Adrenal gland (tissue), 12 donors: Measurements from ENCODE around the gene SHANK2. TPM values are rescaled to one million over a fixed set of nuclear protein-coding genes. Genes with fewer than 3 reads are reported as not detected.

Source experiments
- DNase-seq, 7 donors: peaks; one replicate each; pipeline ENCODE4 v3.0.0-alpha.2; 2019 to 2020
- H3K27ac ChIP-seq, 5 donors: fragments of 200-600 bp; sonication (generic) in 4 of 5; 1 replicate in 3 of 5; 2 replicates in 2 of 5; pipeline versions ENCODE4 v1.5.1 to v1.8.0; 2016 to 2020; ENCODE audit warnings: mild to moderate bottlenecking in 1 of 5
- H3K27me3 ChIP-seq: fragments of 200-600 bp; 2 replicates; pipeline ENCODE4 v1.8.0; 2021
- H3K36me3 ChIP-seq, 2 donors: fragments of 200-600 bp; replicated peaks in 1 of 2; 1 replicate in 1 of 2; 2 replicates in 1 of 2; pipeline versions ENCODE4 v1.5.1 to v1.8.0; 2018 to 2022
- H3K4me1 ChIP-seq, 2 donors: fragments of 200-600 bp; replicated peaks in 1 of 2; 1 replicate in 1 of 2; 2 replicates in 1 of 2; pipeline versions ENCODE4 v1.5.1 to v1.8.0; 2018 to 2021
- H3K4me3 ChIP-seq, 4 donors: fragments of 200-600 bp; sonication (generic) in 3 of 4; one replicate each; pipeline ENCODE4 v1.5.1; 2016 to 2018
- H3K9me3 ChIP-seq, 3 donors: fragments of 200-600 bp; sonication (generic) in 1 of 3; replicated peaks in 1 of 3; 1 replicate in 2 of 3; 2 replicates in 1 of 3; pipeline versions ENCODE4 v1.5.1 to v1.8.0; 2016 to 2021
- POLR2A ChIP-seq, 2 donors: fragments of 450-650 bp; IDR thresholded peaks; one replicate each; pipeline ENCODE4 v1.6.1; 2017; ENCODE audit warnings: antibody characterized with exemption in 2 of 2, mild to moderate bottlenecking in 2 of 2, moderate library complexity in 1 of 2
- WGBS, 4 donors: extraction: QIAGEN DNeasy Blood & Tissue Kit in 2 of 4; methylation state at CpG; one replicate each; pipeline versions ENCODE4 v1.1.5 to v1.1.7; 2013 to 2017; 5-methylcytosine and 5-hydroxymethylcytosine counted together
- intact Hi-C, 2 donors: fragments of 100-400 bp; cut with DNase I; formaldehyde crosslinking; loops; one replicate each; pipeline versions ENCODE4 v1.14.1 to v1.15.0; 2022 to 2023
- polyA plus RNA-seq, 3 donors: library from polyadenylated mRNA; stranded (reverse); fragments of 200-250 nt in 2 of 3; fragments of 350-450 nt in 1 of 3; fragmentation: Illumina TruSeq in 1 of 3; extraction: RNeasy Lipid Tissue Mini Kit (QIAGEN cat#74804) in 1 of 3; gene quantifications; one replicate each; pipeline ENCODE4 v1.2.3, GENCODE V29; 2013 to 2014
- total RNA-seq, 9 donors: library from RNA; depleted of rRNA in 4 of 9; stranded (reverse); fragments of >200 nt in 4 of 9; fragments of 120-200 nt in 1 of 9; fragmentation: NEBNext Ultra II Directional in 1 of 9; extraction: Animal tissue kit (Norgen Biotek cat#: 25700) in 1 of 9; gene quantifications; one replicate each; pipeline versions ENCODE4 v1.1.0 to v1.2.4, GENCODE V29; 2013 to 2023
- TF ChIP-seq, protein P1 (sequence below), 6 experiments: fragments of 450-650 bp in 4 of 6; fragments of 200-600 bp in 2 of 6; sonication (generic) in 1 of 6; IDR thresholded peaks; 1 replicate in 5 of 6; 2 replicates in 1 of 6; pipeline versions ENCODE4 v1.5.1 to v1.8.0; 2016 to 2021; ENCODE audit warnings: antibody characterized with exemption in 6 of 6, mild to moderate bottlenecking in 2 of 6, moderate library complexity in 1 of 6
- donor health status: healthy with polysubstance abuse.
- donor health status: Bipolar disorder and iron deficiency.
- donor health status: DM: yes; HTN: yes; CAD: no.
- donor health status: DM: no; HTN: no; CAD: no.
- donor health status: DM: no; HTN: no; CAD: no.
- donor health status: DM: yes; HTN: yes; CAD: no.

SHANK2 gene
- total and polyA plus RNA-seq, 12 donors, result 0.77 to 6.4 (median 2.3) TPM

DNA sequence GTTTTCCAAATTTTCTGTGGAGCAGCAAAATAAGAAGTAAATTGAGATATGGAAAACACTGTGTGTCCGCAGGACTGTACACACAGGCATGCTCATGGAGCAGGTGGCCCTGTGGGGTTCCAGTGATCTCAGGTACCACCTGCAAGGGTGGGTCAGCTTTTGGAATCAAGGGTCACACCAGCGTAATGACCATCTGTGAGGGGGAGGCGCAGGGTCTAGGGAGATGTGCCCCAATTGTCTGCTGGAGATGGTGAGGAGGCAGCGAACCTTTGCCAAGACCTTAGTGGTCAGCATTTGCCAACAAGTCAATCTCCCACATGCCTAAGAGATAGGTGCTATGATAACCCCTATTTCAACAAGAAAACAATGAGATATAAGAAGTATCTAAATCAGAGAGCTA lies 49.4 kb downstream of the SHANK2 start:
- Histone ChIP-seq H3K4me3 (no peak overlapping the region), H3K27ac (no peak overlapping the region), H3K27me3 (peaks cover 2% of the 10 kb centered on the region), H3K36me3 (no peaks in the 10 kb centered on the region), H3K9me3 (no peaks in the 10 kb centered on the region), H3K4me1 (no peaks in the 10 kb centered on the region)
- WGBS, 4 donors, result 89 to 97% (median 93%) methylated on average over 4 of the region's 4 CpGs
- TF ChIP-seq POLR2A (IDR thresholded peaks at IDR 0.05), result no peak
- TF ChIP-seq, protein P1, sequence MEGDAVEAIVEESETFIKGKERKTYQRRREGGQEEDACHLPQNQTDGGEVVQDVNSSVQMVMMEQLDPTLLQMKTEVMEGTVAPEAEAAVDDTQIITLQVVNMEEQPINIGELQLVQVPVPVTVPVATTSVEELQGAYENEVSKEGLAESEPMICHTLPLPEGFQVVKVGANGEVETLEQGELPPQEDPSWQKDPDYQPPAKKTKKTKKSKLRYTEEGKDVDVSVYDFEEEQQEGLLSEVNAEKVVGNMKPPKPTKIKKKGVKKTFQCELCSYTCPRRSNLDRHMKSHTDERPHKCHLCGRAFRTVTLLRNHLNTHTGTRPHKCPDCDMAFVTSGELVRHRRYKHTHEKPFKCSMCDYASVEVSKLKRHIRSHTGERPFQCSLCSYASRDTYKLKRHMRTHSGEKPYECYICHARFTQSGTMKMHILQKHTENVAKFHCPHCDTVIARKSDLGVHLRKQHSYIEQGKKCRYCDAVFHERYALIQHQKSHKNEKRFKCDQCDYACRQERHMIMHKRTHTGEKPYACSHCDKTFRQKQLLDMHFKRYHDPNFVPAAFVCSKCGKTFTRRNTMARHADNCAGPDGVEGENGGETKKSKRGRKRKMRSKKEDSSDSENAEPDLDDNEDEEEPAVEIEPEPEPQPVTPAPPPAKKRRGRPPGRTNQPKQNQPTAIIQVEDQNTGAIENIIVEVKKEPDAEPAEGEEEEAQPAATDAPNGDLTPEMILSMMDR (IDR thresholded peaks at IDR 0.05), result no peak
- intact Hi-C loops, result no loop called here
- no peak for DNase-seq

DNA sequence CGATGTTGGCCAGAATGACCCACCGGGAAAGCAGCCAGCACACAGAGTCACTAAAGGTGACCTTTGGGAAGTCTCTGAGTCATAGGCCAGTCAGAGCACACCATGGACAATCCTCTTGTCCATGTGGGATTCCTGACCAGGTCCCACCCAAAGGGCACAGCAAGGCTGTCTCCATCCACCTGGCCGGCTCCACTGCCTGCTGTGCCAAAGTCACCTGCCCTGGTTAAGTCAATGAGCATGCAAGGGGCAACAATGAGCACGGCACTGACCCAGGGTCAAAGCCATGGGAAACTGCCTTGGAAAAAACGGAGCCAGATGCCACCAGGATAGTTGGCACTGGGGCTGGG lies 49.8 kb downstream of the SHANK2 start:
- no peak overlapping the region for H3K4me3 ChIP-seq
- 57 to 74% (median 68%) methylated on average over 3 to 5 of the region's 5 CpGs for WGBS, 4 donors
- no peaks in the 10 kb centered on the region for H3K4me1 ChIP-seq
- TF ChIP-seq, protein P1 (IDR thresholded peaks at IDR 0.05), result no peak
- TF ChIP-seq POLR2A (IDR thresholded peaks at IDR 0.05), result no peak
- no peak for DNase-seq
- H3K27ac ChIP-seq, result no peak overlapping the region
- no peaks in the 10 kb centered on the region for H3K36me3 ChIP-seq
- no peaks in the 10 kb centered on the region for H3K9me3 ChIP-seq
- H3K27me3 ChIP-seq, result peaks cover 2% of the 10 kb centered on the region
- intact Hi-C loops, result no loop called here

Other genes starting within 250 kb of the SHANK2 start
- gene DHCR7, start 195.8 kb upstream of the SHANK2 start, total RNA-seq, result 100 to 1,000 TPM in 4 of 9 donors, 10 to 100 TPM in 5; 53.1 to 904 (median 94.2) TPM
- 100 to 1,000 TPM in 1 of 3 donors, 10 to 100 TPM in 2; 31.8 to 690 (median 56.3) TPM for gene DHCR7, start 195.8 kb upstream of the SHANK2 start, polyA plus RNA-seq
- 10 to 100 TPM; 42.2 to 77.4 (median 56.1) TPM for gene NADSYN1, start 200.6 kb upstream of the SHANK2 start, total RNA-seq
- gene NADSYN1, start 200.6 kb upstream of the SHANK2 start, polyA plus RNA-seq, result 100 to 1,000 TPM in 2 of 3 donors, 10 to 100 TPM in 1; 37.1 to 128 (median 114) TPM